Panc1 (cell line): Measurements from ENCODE around the gene SAFB2. TPM values are rescaled to one million over a fixed set of nuclear protein-coding genes. Genes with fewer than 3 reads are reported as not detected.

Source experiments
- ATAC-seq: fragments of 200-7000 bp; cut with Tn5 transposase; 2 replicates; pipeline ENCODE4 v1.9.1; 2020; ENCODE audit warnings: mild to moderate bottlenecking, moderate library complexity
- BruUV-seq: library from RNA; stranded (reverse); fragments of 400-500 nt; replicated peaks from 2 replicates; lab custom pipeline; 2021; lab: Mats Ljungman, UMichigan
- CTCF ChIA-PET: fragments of 300-600 bp; sonication (Branson Sonifier 250); formaldehyde crosslinking; loops from one replicate; lab custom pipeline; 2022; ENCODE audit warnings: antibody characterized with exemption; lab: Charles Lee
- POLR2A ChIA-PET: fragments of 300-600 bp; sonication (Branson Sonifier 250); formaldehyde crosslinking; loops from one replicate; lab custom pipeline; 2022; ENCODE audit warnings: antibody characterized with exemption; lab: Charles Lee
- DNase-seq: peaks from one replicate; pipeline ENCODE4 v3.0.0-alpha.2; 2010; ENCODE audit warnings: low read depth, low spot score
- H3K27ac ChIP-seq: 2 replicates; pipeline ENCODE4 v1.5.1; 2011; ENCODE audit warnings: mild to moderate bottlenecking, low read length, inconsistent platforms
- H3K27me3 ChIP-seq: fragments of 200-500 bp; sonication (Bioruptor generic); 2 replicates; pipeline ENCODE4 v1.6.0; 2014; ENCODE audit warnings: low read length, inconsistent platforms; ENCODE audit not compliant: control insufficient read depth, insufficient read depth
- H3K36me3 ChIP-seq: fragments of 200-500 bp; sonication (Bioruptor generic); 2 replicates; pipeline ENCODE4 v1.5.1; 2014; ENCODE audit warnings: inconsistent platforms, mild to moderate bottlenecking, low read length, moderate library complexity; ENCODE audit not compliant: control insufficient read depth, insufficient read depth
- H3K4me1 ChIP-seq: 2 replicates; pipeline ENCODE4 v1.5.1; 2011; ENCODE audit warnings: inconsistent platforms, mild to moderate bottlenecking, low read length, moderate library complexity; ENCODE audit not compliant: control insufficient read depth, insufficient read depth
- H3K4me3 ChIP-seq, 2 experiments: 2 replicates each; pipeline ENCODE4 v1.5.1; 2011 to 2012; ENCODE audit warnings: low read depth in 2 of 2, low read length in 2 of 2, mild to moderate bottlenecking in 2 of 2, inconsistent platforms in 1 of 2, moderate library complexity in 1 of 2
- H3K9me3 ChIP-seq: fragments of 200-500 bp; sonication (Bioruptor generic); 2 replicates; pipeline ENCODE4 v1.5.1; 2014; ENCODE audit warnings: low read depth, mild to moderate bottlenecking, inconsistent platforms, low read length, moderate library complexity; ENCODE audit not compliant: control insufficient read depth, insufficient read depth
- POLR2AphosphoS5 ChIP-seq: IDR thresholded peaks from 2 replicates; pipeline ENCODE4 v1.6.1; 2012; ENCODE audit warnings: mild to moderate bottlenecking, low read depth, low read length, moderate library complexity
- SIN3A ChIP-seq: IDR thresholded peaks from 2 replicates; pipeline ENCODE4 v1.6.1; 2012; ENCODE audit warnings: low read depth, mild to moderate bottlenecking, low read length, moderate library complexity, borderline replicate concordance; ENCODE audit not compliant: insufficient read depth
- TCF7L2 ChIP-seq: IDR thresholded peaks from 2 replicates; pipeline ENCODE4 v1.6.1; 2011; ENCODE audit warnings: mild to moderate bottlenecking, low read depth, low read length, inconsistent platforms
- in situ Hi-C: cut with HindIII; loops from 2 replicates; pipeline ENCODE4 v1.10.0; 2016; ENCODE audit warnings: low sequenced_read_pairs, low pct_unique_long_range_greater_than_20kb
- intact Hi-C: fragments of 100-400 bp; cut with micrococcal nuclease; formaldehyde crosslinking; loops from one replicate; pipeline ENCODE4 v1.10.0; 2022; ENCODE audit not compliant: unreplicated experiment
- total RNA-seq: library from RNA; stranded (reverse); gene quantifications from one replicate; pipeline ENCODE4 v1.2.1, GENCODE V29; 2021; ENCODE audit not compliant: unreplicated experiment
- TF ChIP-seq, protein P1 (sequence below), 2 experiments: IDR thresholded peaks; 2 replicates each; pipeline ENCODE4 v1.6.1; 2011 to 2012; ENCODE audit warnings: low read depth in 2 of 2, control low read depth in 1 of 2, low read length in 1 of 2, mild to moderate bottlenecking in 1 of 2, moderate library complexity in 1 of 2; ENCODE audit not compliant: insufficient read depth in 1 of 2
- TF ChIP-seq, protein P2 (sequence below): fragments of 450-650 bp; IDR thresholded peaks from 2 replicates; pipeline ENCODE4 v1.5.1; 2017; ENCODE audit warnings: mild to moderate bottlenecking

The SAFB2 gene
- total RNA-seq, 1 experiment from 2014 or later, result 83.5 TPM

DNA sequence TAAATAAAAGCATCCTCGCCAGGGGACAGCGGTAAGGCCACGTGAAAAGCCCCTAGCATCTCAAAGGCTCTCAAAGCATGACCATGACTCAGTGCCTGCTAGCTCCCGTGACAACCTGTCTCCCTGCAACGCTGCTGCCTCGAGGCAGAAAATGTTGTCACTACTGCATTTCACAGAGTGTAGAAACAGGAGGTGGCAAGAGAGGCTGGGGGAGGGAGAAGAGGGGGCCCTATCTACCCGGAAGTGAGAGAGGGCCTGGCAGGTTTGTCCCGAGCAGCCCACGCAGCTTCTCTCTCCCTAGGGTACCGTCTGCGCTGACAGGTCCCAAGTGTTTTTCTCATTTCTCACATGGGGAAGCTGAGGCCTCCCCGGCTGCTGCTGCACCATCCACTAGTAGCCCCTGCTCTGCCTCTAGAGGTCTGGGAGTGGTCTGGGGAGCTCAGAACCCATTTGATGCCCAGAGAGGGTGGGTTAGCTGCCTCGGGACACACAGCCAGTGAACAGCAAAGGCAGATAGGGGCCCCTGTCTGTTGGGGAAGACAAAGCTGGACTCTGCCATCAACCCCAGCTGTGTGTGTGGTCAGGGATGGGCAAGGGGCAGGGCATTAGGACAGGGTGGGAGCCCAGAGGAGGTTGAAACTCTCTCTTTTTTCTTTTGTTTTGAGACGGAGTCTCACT lies 58.5 kb downstream of the SAFB2 start:
- Histone ChIP-seq H3K36me3 (no peaks in the 10 kb centered on the region), H3K4me3 (no peak overlapping the region), H3K9me3 (no peaks in the 10 kb centered on the region), H3K4me1 (no peaks in the 10 kb centered on the region), H3K27ac (no peak overlapping the region), H3K27me3 (peaks cover 8% of the 10 kb centered on the region; the same call in 1 of the 2 replicates)
- BruUV-seq, result no TSS peak
- ATAC-seq (peak; percentile 58), DNase-seq (no peak)
- CTCF ChIA-PET, result no interaction called here
- no peak for TF ChIP-seq POLR2AphosphoS5
- TF ChIP-seq, protein P1, sequence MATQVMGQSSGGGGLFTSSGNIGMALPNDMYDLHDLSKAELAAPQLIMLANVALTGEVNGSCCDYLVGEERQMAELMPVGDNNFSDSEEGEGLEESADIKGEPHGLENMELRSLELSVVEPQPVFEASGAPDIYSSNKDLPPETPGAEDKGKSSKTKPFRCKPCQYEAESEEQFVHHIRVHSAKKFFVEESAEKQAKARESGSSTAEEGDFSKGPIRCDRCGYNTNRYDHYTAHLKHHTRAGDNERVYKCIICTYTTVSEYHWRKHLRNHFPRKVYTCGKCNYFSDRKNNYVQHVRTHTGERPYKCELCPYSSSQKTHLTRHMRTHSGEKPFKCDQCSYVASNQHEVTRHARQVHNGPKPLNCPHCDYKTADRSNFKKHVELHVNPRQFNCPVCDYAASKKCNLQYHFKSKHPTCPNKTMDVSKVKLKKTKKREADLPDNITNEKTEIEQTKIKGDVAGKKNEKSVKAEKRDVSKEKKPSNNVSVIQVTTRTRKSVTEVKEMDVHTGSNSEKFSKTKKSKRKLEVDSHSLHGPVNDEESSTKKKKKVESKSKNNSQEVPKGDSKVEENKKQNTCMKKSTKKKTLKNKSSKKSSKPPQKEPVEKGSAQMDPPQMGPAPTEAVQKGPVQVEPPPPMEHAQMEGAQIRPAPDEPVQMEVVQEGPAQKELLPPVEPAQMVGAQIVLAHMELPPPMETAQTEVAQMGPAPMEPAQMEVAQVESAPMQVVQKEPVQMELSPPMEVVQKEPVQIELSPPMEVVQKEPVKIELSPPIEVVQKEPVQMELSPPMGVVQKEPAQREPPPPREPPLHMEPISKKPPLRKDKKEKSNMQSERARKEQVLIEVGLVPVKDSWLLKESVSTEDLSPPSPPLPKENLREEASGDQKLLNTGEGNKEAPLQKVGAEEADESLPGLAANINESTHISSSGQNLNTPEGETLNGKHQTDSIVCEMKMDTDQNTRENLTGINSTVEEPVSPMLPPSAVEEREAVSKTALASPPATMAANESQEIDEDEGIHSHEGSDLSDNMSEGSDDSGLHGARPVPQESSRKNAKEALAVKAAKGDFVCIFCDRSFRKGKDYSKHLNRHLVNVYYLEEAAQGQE (IDR thresholded peaks at IDR 0.05; ENCODE audit: insufficient read depth in 1 of 2, low read depth in 2 of 2, low read length in 1 of 2), result no peak
- TF ChIP-seq, protein P2, sequence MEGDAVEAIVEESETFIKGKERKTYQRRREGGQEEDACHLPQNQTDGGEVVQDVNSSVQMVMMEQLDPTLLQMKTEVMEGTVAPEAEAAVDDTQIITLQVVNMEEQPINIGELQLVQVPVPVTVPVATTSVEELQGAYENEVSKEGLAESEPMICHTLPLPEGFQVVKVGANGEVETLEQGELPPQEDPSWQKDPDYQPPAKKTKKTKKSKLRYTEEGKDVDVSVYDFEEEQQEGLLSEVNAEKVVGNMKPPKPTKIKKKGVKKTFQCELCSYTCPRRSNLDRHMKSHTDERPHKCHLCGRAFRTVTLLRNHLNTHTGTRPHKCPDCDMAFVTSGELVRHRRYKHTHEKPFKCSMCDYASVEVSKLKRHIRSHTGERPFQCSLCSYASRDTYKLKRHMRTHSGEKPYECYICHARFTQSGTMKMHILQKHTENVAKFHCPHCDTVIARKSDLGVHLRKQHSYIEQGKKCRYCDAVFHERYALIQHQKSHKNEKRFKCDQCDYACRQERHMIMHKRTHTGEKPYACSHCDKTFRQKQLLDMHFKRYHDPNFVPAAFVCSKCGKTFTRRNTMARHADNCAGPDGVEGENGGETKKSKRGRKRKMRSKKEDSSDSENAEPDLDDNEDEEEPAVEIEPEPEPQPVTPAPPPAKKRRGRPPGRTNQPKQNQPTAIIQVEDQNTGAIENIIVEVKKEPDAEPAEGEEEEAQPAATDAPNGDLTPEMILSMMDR, result no peak
- TF ChIP-seq TCF7L2, result no peak
- in situ Hi-C loops, result no loop called here
- POLR2A ChIA-PET, result no interaction called here
- intact Hi-C loops, result no loop called here

DNA sequence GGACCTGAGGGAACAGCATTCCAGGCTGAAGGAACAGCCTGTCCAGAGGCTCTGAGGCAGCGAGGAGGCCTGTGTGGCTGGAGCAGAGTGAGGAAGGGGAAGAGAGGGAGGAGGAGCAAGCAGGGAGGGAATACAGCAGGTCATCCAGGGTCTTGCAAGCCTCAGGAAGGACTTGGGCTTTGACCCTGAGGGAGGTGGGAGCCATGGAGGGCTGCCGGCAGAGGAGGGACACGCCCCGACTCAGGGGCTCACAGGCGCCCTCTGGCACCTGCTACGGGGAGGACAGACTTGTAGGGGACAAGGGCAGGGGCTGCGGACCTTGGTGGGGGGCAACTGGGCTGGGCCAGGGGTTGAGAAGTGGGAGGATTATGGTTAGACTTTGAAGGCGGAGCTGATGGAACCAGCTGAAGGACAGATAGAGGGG lies 59.6 kb downstream of the SAFB2 start:
- Histone ChIP-seq H3K9me3 (no peaks in the 10 kb centered on the region), H3K4me3 (no peak overlapping the region), H3K27ac (no peak overlapping the region), H3K27me3 (peaks cover 8% of the 10 kb centered on the region; the same call in 1 of the 2 replicates), H3K36me3 (no peaks in the 10 kb centered on the region), H3K4me1 (no peaks in the 10 kb centered on the region)
- ATAC-seq, result no peak
- intact Hi-C loops (no loop called here), in situ Hi-C loops (no loop called here)
- ChIA-PET POLR2A (no interaction called here), CTCF (no interaction called here)
- no TSS peak for BruUV-seq
- TF ChIP-seq, protein P2, result peak; percentile 50
- TF ChIP-seq SIN3A, result no peak
- no peak for DNase-seq
